RKO (cell line): ENCODE data around the gene ATRN.
A peak's percentile ranks its signal among the peaks of the same experiment; 100 is the strongest.
"Not testable (repeated sequence)": the region's sequence is repeated elsewhere in the genome, so short reads cannot be mapped to it uniquely, and the experiment has no call there.

Source experiments
- DNase-seq: peaks from one replicate; pipeline ENCODE4 v3.0.0-alpha.2; 2016; ENCODE audit warnings: low spot score

The ATRN gene

GRCh38 chr20:3470208-3470626 is 601 bp upstream of the ATRN start:
- no peak for DNase-seq

- no peak for DNase-seq
Observed at GRCh38 chr20:3471397-3472021, 691 bp downstream of the ATRN start.

GRCh38 chr20:3472105-3472504 is 1.3 kb downstream of the ATRN start:
- peak; percentile 23 for DNase-seq

- DNase-seq: no peak
Observed at GRCh38 chr20:3473324-3473723, 2.5 kb downstream of the ATRN start.

- no peak for DNase-seq
Observed at GRCh38 chr20:3473944-3474343, 3.1 kb downstream of the ATRN start.

- not testable (repeated sequence) for DNase-seq
Observed at GRCh38 chr20:3477003-3477860, 6.4 kb downstream of the ATRN start.

GRCh38 chr20:3477861-3478544 is 7.2 kb downstream of the ATRN start:
- no peak for DNase-seq

GRCh38 chr20:3479025-3479424 is 8.2 kb downstream of the ATRN start:
- no peak for DNase-seq

- no peak for DNase-seq
Observed at GRCh38 chr20:3479759-3480615, 9.2 kb downstream of the ATRN start.

- no peak for DNase-seq
Observed at GRCh38 chr20:3483309-3483708, 12.5 kb downstream of the ATRN start.

- no peak for DNase-seq
Observed at GRCh38 chr20:3483784-3484183, 13.0 kb downstream of the ATRN start.

- DNase-seq: no peak
Observed at GRCh38 chr20:3485913-3486312, 15.1 kb downstream of the ATRN start.

GRCh38 chr20:3486850-3487249 is 16.0 kb downstream of the ATRN start:
- no peak for DNase-seq

GRCh38 chr20:3492669-3493068 is 21.9 kb downstream of the ATRN start:
- DNase-seq: no peak

- DNase-seq: no peak
Observed at GRCh38 chr20:3494218-3494617, 23.4 kb downstream of the ATRN start.

GRCh38 chr20:3502878-3503277 is 32.1 kb downstream of the ATRN start:
- no peak for DNase-seq

- DNase-seq: no peak
Observed at GRCh38 chr20:3505148-3505547, 34.3 kb downstream of the ATRN start.

- no peak for DNase-seq
Observed at GRCh38 chr20:3509064-3509463, 38.2 kb downstream of the ATRN start.

- no peak for DNase-seq
Observed at GRCh38 chr20:3510110-3510509, 39.3 kb downstream of the ATRN start.

- DNase-seq: not testable (repeated sequence)
Observed at GRCh38 chr20:3512239-3512638, 41.4 kb downstream of the ATRN start.

- DNase-seq: no peak
Observed at GRCh38 chr20:3514012-3514642, 43.3 kb downstream of the ATRN start.
